HG02885 (cell line): ENCODE measurements around the gene NELFE.
A peak's percentile ranks its signal among the peaks of the same experiment; 100 is the strongest.
"Not testable (repeated sequence)": the region's sequence is repeated elsewhere in the genome, so short reads cannot be mapped to it uniquely, and the experiment has no call there.

Experiments used
- ATAC-seq: cut with Tn5 transposase; IDR thresholded peaks from one replicate; pipeline ENCODE4 v1.9.1; 2021; ENCODE audit warnings: mild to moderate bottlenecking; ENCODE audit not compliant: unreplicated experiment, poor library complexity

Gene NELFE, protein sequence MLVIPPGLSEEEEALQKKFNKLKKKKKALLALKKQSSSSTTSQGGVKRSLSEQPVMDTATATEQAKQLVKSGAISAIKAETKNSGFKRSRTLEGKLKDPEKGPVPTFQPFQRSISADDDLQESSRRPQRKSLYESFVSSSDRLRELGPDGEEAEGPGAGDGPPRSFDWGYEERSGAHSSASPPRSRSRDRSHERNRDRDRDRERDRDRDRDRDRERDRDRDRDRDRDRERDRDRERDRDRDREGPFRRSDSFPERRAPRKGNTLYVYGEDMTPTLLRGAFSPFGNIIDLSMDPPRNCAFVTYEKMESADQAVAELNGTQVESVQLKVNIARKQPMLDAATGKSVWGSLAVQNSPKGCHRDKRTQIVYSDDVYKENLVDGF

DNA sequence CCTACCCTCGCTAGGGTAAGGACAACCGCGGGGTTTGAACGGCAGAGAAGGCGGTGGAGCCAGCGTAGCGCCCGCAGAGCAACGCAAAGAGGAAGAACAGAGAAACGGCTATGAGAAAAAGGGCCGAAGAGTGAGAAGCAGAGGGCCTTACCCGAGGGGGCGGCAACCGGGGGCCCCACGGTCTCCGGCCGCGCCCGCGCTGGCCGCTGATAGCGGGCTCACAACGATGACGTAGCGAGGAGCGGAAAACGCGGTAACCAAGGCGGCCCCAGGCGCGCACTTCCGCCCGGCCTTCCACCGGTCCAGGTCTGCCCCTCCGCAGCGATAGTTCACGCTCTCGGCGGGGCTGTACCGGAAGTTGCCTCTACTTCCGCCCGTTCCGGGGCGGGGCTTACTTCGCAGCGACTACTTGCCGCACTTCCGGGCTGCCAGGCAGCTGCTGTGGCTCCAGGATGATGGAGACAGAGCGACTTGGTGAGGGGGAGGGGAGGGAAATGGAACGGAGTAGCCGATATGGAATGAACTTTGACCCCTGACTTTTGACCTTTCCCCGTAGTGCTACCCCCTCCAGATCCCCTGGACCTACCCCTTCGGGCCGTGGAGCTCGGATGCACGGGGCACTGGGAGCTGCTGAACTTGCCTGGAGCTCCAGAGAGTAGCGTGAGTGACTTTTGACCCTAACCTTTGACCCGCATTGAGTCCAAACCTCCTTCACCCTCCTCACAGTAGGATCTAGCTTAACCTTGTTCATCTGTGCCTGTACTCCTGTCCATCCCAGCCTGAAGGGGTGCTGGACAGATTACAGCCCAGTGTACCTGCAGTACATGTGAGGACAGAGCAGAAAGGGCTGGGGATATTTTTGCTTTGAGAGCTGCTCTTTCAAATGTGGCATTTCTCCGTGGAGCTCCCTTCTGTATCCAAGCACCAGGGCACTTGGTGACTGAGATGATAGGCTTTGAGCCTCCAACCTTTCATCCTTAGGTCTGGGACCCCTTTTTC lies at the start of gene NELFE, which contains the start of gene SKIC2:
TSS of gene NELFE (minus strand) at position 231 of the 999 bp plus-strand sequence. CDS start 525 bp downstream, outside the sequence.
TSS of gene SKIC2 (plus strand) at position 435 of the 999 bp plus-strand sequence. CDS start at position 453, 18 bp downstream.
- ATAC-seq, result peak; percentile 97

GRCh38 chr6:32008037-32008436 lies 49.3 kb upstream of the NELFE start:
- not testable (repeated sequence) for ATAC-seq

GRCh38 chr6:32007086-32007485 lies 48.3 kb upstream of the NELFE start:
- ATAC-seq, result not testable (repeated sequence)

DNA sequence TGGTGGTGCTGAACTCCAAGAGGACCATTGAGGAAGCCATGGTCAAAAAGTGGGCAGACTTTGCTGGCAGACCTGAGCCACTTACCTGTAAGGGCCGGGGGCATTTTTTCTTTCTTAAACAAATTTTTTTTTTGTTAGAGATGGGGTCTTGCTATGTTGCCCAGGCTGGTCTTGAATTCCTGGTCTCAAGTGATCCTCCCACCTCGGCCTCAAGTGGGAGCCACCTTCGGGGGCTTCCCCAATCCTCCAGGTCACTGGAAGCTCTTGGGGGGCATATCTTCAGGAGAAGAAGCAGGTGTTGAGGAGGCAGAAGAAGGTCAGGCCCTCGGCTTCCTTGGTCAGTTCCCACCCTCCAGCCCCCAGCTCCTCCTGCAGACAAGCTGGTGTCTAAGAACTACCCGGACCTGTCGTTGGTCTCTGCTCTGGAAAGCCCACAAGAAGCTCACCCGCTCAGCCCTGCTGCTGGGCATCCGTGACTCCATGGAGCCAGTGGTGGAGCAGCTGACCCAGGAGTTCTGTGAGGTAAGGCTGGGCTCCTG lies 47.3 kb upstream of the NELFE start:
- ATAC-seq, result not testable (repeated sequence)

DNA sequence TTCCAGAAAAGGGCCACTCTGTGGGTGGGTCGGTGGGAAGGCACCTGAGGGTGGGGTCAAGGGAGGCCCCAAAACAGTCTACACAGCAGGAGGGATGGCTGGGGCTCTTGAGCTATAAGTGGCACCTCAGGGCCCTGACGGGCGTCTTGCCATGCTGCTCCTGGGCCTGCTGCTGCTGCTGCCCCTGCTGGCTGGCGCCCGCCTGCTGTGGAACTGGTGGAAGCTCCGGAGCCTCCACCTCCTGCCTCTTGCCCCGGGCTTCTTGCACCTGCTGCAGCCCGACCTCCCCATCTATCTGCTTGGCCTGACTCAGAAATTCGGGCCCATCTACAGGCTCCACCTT lies 46.7 kb upstream of the NELFE start:
- not testable (repeated sequence) for ATAC-seq

- ATAC-seq, result not testable (repeated sequence)
These were observed 46.2 kb upstream of the NELFE start for GRCh38 chr6:32004864-32005537.

DNA sequence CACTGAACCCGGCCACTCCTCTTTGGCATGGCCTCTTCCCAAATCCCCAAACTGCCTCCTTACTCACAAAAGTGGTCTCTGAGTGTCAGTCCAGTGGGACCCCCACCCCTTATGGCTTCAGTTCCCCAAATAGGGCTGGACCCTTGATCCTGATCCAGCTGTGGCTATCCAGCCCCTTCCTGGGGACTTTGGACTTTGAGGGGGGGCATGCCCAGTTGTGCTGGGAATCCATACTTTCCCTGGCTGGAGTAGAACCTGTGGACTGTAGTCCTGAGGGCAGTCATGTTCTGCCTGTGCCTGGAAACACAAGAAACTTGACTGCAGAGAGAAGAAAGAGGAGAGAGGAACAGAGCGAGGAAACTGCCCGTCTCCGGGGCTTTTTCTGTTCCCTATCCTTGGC lies 45.6 kb upstream of the NELFE start:
- not testable (repeated sequence) for ATAC-seq

DNA sequence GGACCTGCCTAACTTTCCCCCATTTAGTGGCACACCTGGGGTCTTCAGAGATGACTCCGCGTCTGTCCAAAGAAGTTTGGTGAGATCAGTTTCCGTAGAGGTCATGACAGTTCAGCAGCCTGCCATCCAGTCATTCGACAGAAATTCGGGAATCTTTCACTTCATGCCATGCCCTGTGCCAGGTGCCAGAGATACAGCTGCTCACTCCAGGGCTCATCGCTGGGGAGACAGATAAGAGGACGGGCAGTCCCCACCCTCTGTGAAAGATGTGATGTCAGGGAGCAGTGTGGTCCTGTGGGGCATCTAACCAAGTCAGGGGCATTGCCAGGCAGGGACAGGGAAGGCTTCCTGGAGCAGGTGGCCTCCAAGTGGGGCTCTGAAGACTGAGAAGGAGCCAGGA lies 44.5 kb upstream of the NELFE start:
- not testable (repeated sequence) for ATAC-seq

DNA sequence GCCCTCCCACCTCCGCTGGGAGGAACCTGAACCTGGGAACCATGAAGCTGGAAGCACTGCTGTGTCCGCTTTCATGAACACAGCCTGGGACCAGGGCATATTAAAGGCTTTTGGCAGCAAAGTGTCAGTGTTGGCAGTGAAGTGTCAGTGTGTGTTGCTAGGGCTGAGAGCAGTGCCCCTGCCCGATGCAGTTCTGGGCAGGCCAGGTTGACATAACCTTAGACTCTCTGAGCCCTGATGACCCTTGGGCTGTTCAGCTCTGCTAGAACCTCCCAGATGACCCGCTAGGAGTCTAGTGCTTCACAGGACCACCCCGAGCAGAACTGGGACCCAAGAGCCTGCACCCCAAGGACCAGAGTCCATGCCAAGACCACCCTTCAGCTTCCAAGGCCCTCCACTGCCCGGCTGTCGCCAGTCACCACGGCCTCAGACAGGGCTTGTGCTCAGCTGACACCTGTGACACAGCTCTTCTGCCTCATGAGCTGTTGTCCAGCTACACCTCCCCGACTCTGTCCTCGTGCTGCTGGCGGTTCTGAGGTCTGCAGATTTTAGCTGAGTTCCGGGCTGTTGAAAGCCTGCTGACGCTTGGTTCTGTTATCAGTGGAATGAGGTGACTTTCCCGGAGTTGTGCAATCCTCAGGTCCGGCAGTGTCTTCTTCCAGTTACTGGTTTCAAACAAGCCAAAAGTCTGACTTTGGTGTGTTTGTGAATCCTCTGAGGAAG lies 43.9 kb upstream of the NELFE start:
- ATAC-seq, result not testable (repeated sequence)

- not testable (repeated sequence) for ATAC-seq
These were observed 37.6 kb upstream of the NELFE start for GRCh38 chr6:31996385-31996784.

DNA sequence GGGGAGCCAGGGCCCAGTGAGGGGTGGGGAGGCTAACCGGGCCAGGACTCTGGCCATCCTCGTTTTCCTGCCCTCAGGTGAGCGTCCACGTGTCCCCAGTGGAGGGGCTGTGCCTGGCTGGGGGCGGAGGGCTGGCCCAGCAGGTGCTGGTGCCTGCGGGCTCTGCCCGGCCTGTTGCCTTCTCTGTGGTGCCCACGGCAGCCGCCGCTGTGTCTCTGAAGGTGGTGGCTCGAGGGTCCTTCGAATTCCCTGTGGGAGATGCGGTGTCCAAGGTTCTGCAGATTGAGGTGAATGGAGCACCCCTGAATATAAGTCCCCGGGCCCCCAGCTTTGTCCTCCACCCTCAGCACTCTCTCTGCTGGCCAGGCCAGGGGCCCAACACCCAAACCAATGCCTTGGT lies 35.6 kb upstream of the NELFE start:
- not testable (repeated sequence) for ATAC-seq

GRCh38 chr6:31989363-31989762 lies 30.6 kb upstream of the NELFE start:
- ATAC-seq, result not testable (repeated sequence)

- not testable (repeated sequence) for ATAC-seq
These were observed 23.0 kb upstream of the NELFE start, which contains the start of gene C4A for GRCh38 chr6:31981744-31982143. C4A (plus strand) TSS chr6:31982057; CDS start chr6:31982108, 51 bp downstream.

- ATAC-seq, result not testable (repeated sequence)
These were observed 22.2 kb upstream of the NELFE start for GRCh38 chr6:31980998-31981397.

GRCh38 chr6:31980195-31980876 lies 21.6 kb upstream of the NELFE start:
- not testable (repeated sequence) for ATAC-seq

DNA sequence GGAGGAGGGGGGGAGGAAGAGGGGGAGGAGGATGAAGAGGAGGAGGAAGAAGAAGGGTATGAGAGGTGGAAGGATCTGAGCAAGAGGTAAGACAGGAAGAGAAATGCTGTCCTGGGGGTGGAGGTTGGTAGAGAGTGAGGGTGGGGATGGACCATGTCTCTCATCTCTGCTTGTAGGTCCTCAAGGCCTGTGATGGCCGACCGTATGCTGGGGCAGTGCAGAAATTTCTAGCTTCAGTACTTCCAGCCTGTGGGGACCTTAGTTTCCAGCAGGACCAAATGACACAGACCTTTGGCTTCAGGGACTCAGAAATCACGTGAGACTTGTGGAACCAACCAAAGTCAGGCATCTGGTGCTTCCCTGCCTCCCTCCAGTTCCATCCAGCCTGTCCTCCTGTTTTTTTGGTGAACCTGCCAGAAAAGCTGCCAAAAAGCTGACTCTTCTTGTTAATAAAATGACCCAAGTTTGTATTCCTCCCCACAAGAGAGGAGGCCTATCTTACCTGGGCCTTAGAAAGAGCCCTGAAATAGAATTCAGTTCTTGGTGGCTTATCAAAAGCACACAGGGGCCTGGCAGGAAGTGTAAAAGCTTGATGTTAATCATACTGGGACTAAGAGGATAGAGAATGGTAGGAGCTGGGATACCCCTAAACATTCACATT lies 20.6 kb upstream of the NELFE start:
- ATAC-seq, result no peak

GRCh38 chr6:31978831-31979230 lies 20.1 kb upstream of the NELFE start:
- no peak for ATAC-seq

DNA sequence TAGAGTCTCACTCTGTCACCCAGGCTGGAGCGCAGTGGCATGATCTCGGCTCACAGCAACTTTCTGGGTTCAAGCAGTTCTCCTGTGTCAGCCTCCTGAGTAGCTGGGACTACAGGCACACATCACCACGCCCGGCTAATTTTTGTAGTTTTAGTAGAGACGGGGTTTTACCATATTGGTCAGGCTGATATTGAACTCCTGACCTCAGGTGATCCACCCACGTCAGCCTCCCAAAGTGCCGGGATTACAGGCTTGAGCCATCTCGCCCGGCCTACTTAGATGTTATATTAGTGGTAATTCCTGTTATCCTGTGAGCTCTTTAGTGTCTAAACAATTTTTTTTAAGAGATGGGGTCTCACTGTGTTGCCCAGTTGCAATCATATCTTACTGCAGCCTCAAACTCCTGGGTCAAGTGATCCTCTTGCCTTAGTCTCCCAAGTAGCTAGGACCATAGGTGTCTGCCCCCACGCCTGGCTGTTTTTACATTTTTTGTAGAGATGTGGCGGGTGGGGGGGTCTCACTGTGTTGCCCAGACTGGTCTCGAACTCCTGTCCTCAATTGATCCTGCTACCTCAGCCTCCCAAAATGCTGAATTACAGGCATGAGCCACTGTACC lies 19.2 kb upstream of the NELFE start:
- ATAC-seq, result no peak
